Gastrocnemius medialis (tissue), 4 donors: ENCODE data around the gene GATA1. TPM values are rescaled to one million over a fixed set of nuclear protein-coding genes. Genes with fewer than 3 reads are reported as not detected.

Experiments used
- ATAC-seq, 2 donors: fragments of 150-250 bp; one replicate each; pipeline ENCODE4 v1.9.1; 2016
- DNase-seq, 2 donors: peaks; one replicate each; pipeline ENCODE4 v3.0.0-alpha.2; 2019
- H3K27ac ChIP-seq, 4 donors: fragments of 200-600 bp; sonication (generic); 1 replicate in 1 of 4; 2 replicates in 3 of 4; pipeline ENCODE4 v1.5.1; 2016 to 2018; ENCODE audit warnings: mild to moderate bottlenecking in 2 of 4, moderate library complexity in 1 of 4
- H3K27me3 ChIP-seq, 3 donors: fragments of 200-600 bp; sonication (generic) in 2 of 3; 1 replicate in 1 of 3; 2 replicates in 2 of 3; pipeline versions ENCODE4 v1.5.1 to v1.6.0; 2016 to 2019; ENCODE audit warnings: mild to moderate bottlenecking in 1 of 3, moderate library complexity in 1 of 3
- H3K36me3 ChIP-seq, 2 donors: fragments of 200-600 bp; sonication (generic) in 1 of 2; one replicate each; pipeline ENCODE4 v1.5.1; 2017 to 2018
- H3K4me1 ChIP-seq, 2 donors: fragments of 200-600 bp; sonication (generic) in 1 of 2; one replicate each; pipeline ENCODE4 v1.5.1; 2016 to 2017; ENCODE audit warnings: mild to moderate bottlenecking in 2 of 2
- H3K4me3 ChIP-seq, 4 donors: fragments of 200-600 bp; sonication (generic) in 3 of 4; 1 replicate in 1 of 4; 2 replicates in 3 of 4; pipeline ENCODE4 v1.5.1; 2016 to 2019; ENCODE audit warnings: mild to moderate bottlenecking in 2 of 4
- H3K9me3 ChIP-seq, 3 donors: fragments of 200-600 bp; sonication (generic) in 2 of 3; 1 replicate in 1 of 3; 2 replicates in 2 of 3; pipeline ENCODE4 v1.5.1; 2016 to 2019
- CTCF ChIP-seq, 5 experiments: fragments of 450-650 bp in 3 of 5; fragments of 200-600 bp in 2 of 5; sonication (generic) in 2 of 5; IDR thresholded peaks in 4 of 5; conservative IDR thresholded peaks in 1 of 5; 1 replicate in 4 of 5; 2 replicates in 1 of 5; pipeline ENCODE4 v1.5.1; 2016 to 2019; ENCODE audit warnings: antibody characterized with exemption in 5 of 5, mild to moderate bottlenecking in 3 of 5, moderate library complexity in 3 of 5
- POLR2A ChIP-seq, 2 donors: fragments of 450-650 bp; IDR thresholded peaks; one replicate each; pipeline ENCODE4 v1.6.1; 2017; ENCODE audit warnings: antibody characterized with exemption in 2 of 2, mild to moderate bottlenecking in 2 of 2, moderate library complexity in 2 of 2
- in situ Hi-C, 4 donors: fragments of 200-750 bp; cut with MboI; loops; one replicate each; pipeline versions ENCODE4 v1.15.0 to v1.8.0; 2017; ENCODE audit warnings: low sequenced_read_pairs in 4 of 4
- intact Hi-C: fragments of 100-400 bp; cut with DNase I; formaldehyde crosslinking; loops from one replicate; pipeline ENCODE4 v1.15.1; 2023; ENCODE audit warnings: low total_unique reads
- total RNA-seq, 4 donors: library from RNA; depleted of rRNA; stranded (reverse); fragments of >200 nt; gene quantifications; one replicate each; pipeline versions ENCODE4 v1.1.0 to v1.2.3, GENCODE V29; 2016

GATA1 gene
- total RNA-seq, 4 donors from 2014 or later = not detected

- Histone ChIP-seq H3K9me3 (no peaks in the 10 kb centered on the region), H3K4me1 (no peaks in the 10 kb centered on the region), H3K27ac (no peak overlapping the region), H3K4me3 (no peak overlapping the region), H3K36me3 (no peaks in the 10 kb centered on the region), H3K27me3 (peaks cover 0 to 35% (median 14%) of the 10 kb centered on the region in 3 donors)
- no peak for TF ChIP-seq CTCF (IDR thresholded peaks at IDR 0.05 in 4 of 5, conservative IDR thresholded peaks at IDR 0.05 in 1 of 5)
- TF ChIP-seq POLR2A (IDR thresholded peaks at IDR 0.05) = no peak
- intact Hi-C loops = no loop called here
- in situ Hi-C loops = no loop called here
- DNase-seq (no peak), ATAC-seq (no peak)
Observed at GRCh38 chrX:48831136-48831908, 44.9 kb downstream of the GATA1 start.

GRCh38 chrX:48831909-48832291 lies 45.5 kb downstream of the GATA1 start:
- TF ChIP-seq CTCF (IDR thresholded peaks at IDR 0.05 in 4 of 5, conservative IDR thresholded peaks at IDR 0.05 in 1 of 5) (no peak), POLR2A (IDR thresholded peaks at IDR 0.05) (no peak)
- DNase-seq = no peak
- Histone ChIP-seq H3K4me1 (no peaks in the 10 kb centered on the region), H3K4me3 (no peak overlapping the region), H3K27me3 (peaks cover 0 to 40% (median 14%) of the 10 kb centered on the region in 3 donors), H3K9me3 (no peaks in the 10 kb centered on the region), H3K27ac (no peak overlapping the region), H3K36me3 (no peaks in the 10 kb centered on the region)
- in situ Hi-C loops = no loop called here
- intact Hi-C loops = no loop called here
- no peak for ATAC-seq

GRCh38 chrX:48833542-48834138 lies 47.2 kb downstream of the GATA1 start:
- Histone ChIP-seq H3K27me3 (peaks cover 0 to 43% (median 14%) of the 10 kb centered on the region in 3 donors), H3K4me1 (no peaks in the 10 kb centered on the region), H3K4me3 (no peak overlapping the region), H3K27ac (no peak overlapping the region), H3K36me3 (no peaks in the 10 kb centered on the region), H3K9me3 (no peaks in the 10 kb centered on the region)
- in situ Hi-C loops = no loop called here
- no peak for TF ChIP-seq POLR2A (IDR thresholded peaks at IDR 0.05)
- no peak for TF ChIP-seq CTCF (IDR thresholded peaks at IDR 0.05 in 4 of 5, conservative IDR thresholded peaks at IDR 0.05 in 1 of 5)
- no peak for DNase-seq
- no peak for ATAC-seq
- intact Hi-C loops = no loop called here

GRCh38 chrX:48834383-48834709 lies 48.0 kb downstream of the GATA1 start:
- no peak for ATAC-seq
- DNase-seq = no peak

More at GRCh38 chrX:48834383-48834709, 48.0 kb downstream of the GATA1 start:
- Histone ChIP-seq H3K36me3 (no peaks in the 10 kb centered on the region), H3K27me3 (peaks cover 0 to 43% (median 14%) of the 10 kb centered on the region in 3 donors), H3K4me3 (no peak overlapping the region), H3K4me1 (no peaks in the 10 kb centered on the region), H3K9me3 (no peaks in the 10 kb centered on the region), H3K27ac (no peak overlapping the region)
- intact Hi-C loops = no loop called here
- no peak for TF ChIP-seq POLR2A (IDR thresholded peaks at IDR 0.05)
- no peak for TF ChIP-seq CTCF (IDR thresholded peaks at IDR 0.05 in 4 of 5, conservative IDR thresholded peaks at IDR 0.05 in 1 of 5)
- in situ Hi-C loops = no loop called here
